Right atrium auricular region (tissue), 2 donors: Measurements from ENCODE around the gene TGFB1I1. TPM values are rescaled to one million over a fixed set of nuclear protein-coding genes. Genes with fewer than 3 reads are reported as not detected.
A peak's percentile ranks its signal among the peaks of the same experiment; 100 is the strongest.

Experiments used
- DNase-seq: peaks from one replicate; pipeline ENCODE4 v3.0.0-alpha.2; 2019; ENCODE audit warnings: low spot score
- H3K27ac ChIP-seq, 2 donors: fragments of 200-600 bp; sonication (generic); 1 replicate in 1 of 2; 2 replicates in 1 of 2; pipeline ENCODE4 v1.5.1; 2016 to 2019
- H3K27me3 ChIP-seq, 2 donors: fragments of 200-600 bp; sonication (generic); one replicate each; pipeline versions ENCODE4 v1.5.1 to v1.6.0; 2017 to 2019
- H3K36me3 ChIP-seq: fragments of 200-600 bp; sonication (generic); one replicate; pipeline ENCODE4 v1.5.1; 2016
- H3K4me1 ChIP-seq, 2 donors: fragments of 200-600 bp; sonication (generic); one replicate each; pipeline versions ENCODE4 v1.5.1 to v1.6.0; 2017 to 2019
- H3K4me3 ChIP-seq, 2 donors: fragments of 200-600 bp; sonication (generic); 1 replicate in 1 of 2; 2 replicates in 1 of 2; pipeline ENCODE4 v1.5.1; 2017 to 2019; ENCODE audit warnings: mild to moderate bottlenecking in 1 of 2, moderate library complexity in 1 of 2
- H3K9me3 ChIP-seq, 2 donors: fragments of 200-600 bp; sonication (generic); one replicate each; pipeline ENCODE4 v1.5.1; 2019
- CTCF ChIP-seq, 2 donors: fragments of 200-600 bp; sonication (generic); IDR thresholded peaks; one replicate each; pipeline ENCODE4 v1.5.1; 2019; ENCODE audit warnings: antibody characterized with exemption in 2 of 2
- total RNA-seq, 2 donors: library from RNA; depleted of rRNA; stranded (reverse); fragments of >200 nt; gene quantifications; one replicate each; pipeline ENCODE4 v1.1.0, GENCODE V29; 2016

Gene TGFB1I1
- total RNA-seq, 2 donors from 2014 or later = 23.4 to 84.7 TPM

GRCh38 chr16:31487720-31488467, 15.9 kb downstream of the TGFB1I1 start:
- Histone ChIP-seq H3K27me3 (no peaks in the 10 kb centered on the region), H3K36me3 (peaks cover 14% of the 10 kb centered on the region), H3K27ac (no peak overlapping the region), H3K4me1 (peaks cover 0 to 19% of the 10 kb centered on the region in 2 donors), H3K9me3 (no peaks in the 10 kb centered on the region), H3K4me3 (peak overlapping the region; percentile 41 to 53)
- no peak for TF ChIP-seq CTCF (IDR thresholded peaks at IDR 0.05)
- DNase-seq = no peak

- Histone ChIP-seq H3K36me3 (peaks cover 22% of the 10 kb centered on the region), H3K27me3 (no peaks in the 10 kb centered on the region), H3K9me3 (no peaks in the 10 kb centered on the region), H3K4me1 (peaks cover 0 to 19% of the 10 kb centered on the region in 2 donors), H3K27ac (no peak overlapping the region), H3K4me3 (peak overlapping the region in 1 of 2 donors; percentile 53)
- no peak for TF ChIP-seq CTCF (IDR thresholded peaks at IDR 0.05)
- DNase-seq = no peak
Measured at GRCh38 chr16:31488468-31489297, 16.7 kb downstream of the TGFB1I1 start.

GRCh38 chr16:31489298-31489564, 17.3 kb downstream of the TGFB1I1 start:
- Histone ChIP-seq H3K9me3 (no peaks in the 10 kb centered on the region), H3K4me3 (no peak overlapping the region), H3K36me3 (peaks cover 28% of the 10 kb centered on the region), H3K27ac (no peak overlapping the region), H3K27me3 (no peaks in the 10 kb centered on the region), H3K4me1 (peaks cover 0 to 19% of the 10 kb centered on the region in 2 donors)
- no peak for TF ChIP-seq CTCF (IDR thresholded peaks at IDR 0.05)
- no peak for DNase-seq

- H3K27ac ChIP-seq = no peak overlapping the region
- H3K4me1 ChIP-seq = peaks cover 0 to 19% of the 10 kb centered on the region in 2 donors
- H3K4me3 ChIP-seq = no peak overlapping the region
- no peaks in the 10 kb centered on the region for H3K9me3 ChIP-seq
- DNase-seq = no peak
- no peak for TF ChIP-seq CTCF (IDR thresholded peaks at IDR 0.05)
- no peaks in the 10 kb centered on the region for H3K27me3 ChIP-seq
- peaks cover 33% of the 10 kb centered on the region for H3K36me3 ChIP-seq
Measured at GRCh38 chr16:31489616-31490584, 17.9 kb downstream of the TGFB1I1 start.

GRCh38 chr16:31491778-31492418, 19.9 kb downstream of the TGFB1I1 start:
- Histone ChIP-seq H3K4me1 (peaks cover 0 to 19% of the 10 kb centered on the region in 2 donors), H3K9me3 (no peaks in the 10 kb centered on the region), H3K27ac (no peak overlapping the region), H3K36me3 (peaks cover 53% of the 10 kb centered on the region), H3K4me3 (no peak overlapping the region), H3K27me3 (no peaks in the 10 kb centered on the region)
- DNase-seq = no peak
- no peak for TF ChIP-seq CTCF (IDR thresholded peaks at IDR 0.05)
